ENCODE data around the gene RIMS1. TPM values are rescaled to one million over a fixed set of nuclear protein-coding genes. Genes with fewer than 3 reads are reported as not detected.

Gene RIMS1
- total RNA-seq, 4 donors from 2014 or later = 0.54 to 5.0 TPM; not detected in 2

GRCh38 chr6:72425003-72425681, 538.8 kb downstream of the RIMS1 start:
- H3K4me1 ChIP-seq = no peaks in the 10 kb centered on the region
- DNase-seq = no peak
- TF ChIP-seq CTCF (IDR thresholded peaks at IDR 0.05) = no peak
- no peak for TF ChIP-seq POLR2A (IDR thresholded peaks at IDR 0.05)
- no peaks in the 10 kb centered on the region for H3K9me3 ChIP-seq
- H3K27ac ChIP-seq = no peak overlapping the region
- no peaks in the 10 kb centered on the region for H3K36me3 ChIP-seq
- no peak overlapping the region for H3K4me3 ChIP-seq
- no peaks in the 10 kb centered on the region for H3K27me3 ChIP-seq

GRCh38 chr6:72440611-72441010, 554.3 kb downstream of the RIMS1 start:
- Histone ChIP-seq H3K4me1 (no peaks in the 10 kb centered on the region), H3K27ac (no peak overlapping the region), H3K9me3 (no peaks in the 10 kb centered on the region), H3K36me3 (no peaks in the 10 kb centered on the region), H3K27me3 (no peaks in the 10 kb centered on the region), H3K4me3 (no peak overlapping the region)
- no peak for DNase-seq
- TF ChIP-seq POLR2A (IDR thresholded peaks at IDR 0.05) = no peak
- no peak for TF ChIP-seq CTCF (IDR thresholded peaks at IDR 0.05)

DNA sequence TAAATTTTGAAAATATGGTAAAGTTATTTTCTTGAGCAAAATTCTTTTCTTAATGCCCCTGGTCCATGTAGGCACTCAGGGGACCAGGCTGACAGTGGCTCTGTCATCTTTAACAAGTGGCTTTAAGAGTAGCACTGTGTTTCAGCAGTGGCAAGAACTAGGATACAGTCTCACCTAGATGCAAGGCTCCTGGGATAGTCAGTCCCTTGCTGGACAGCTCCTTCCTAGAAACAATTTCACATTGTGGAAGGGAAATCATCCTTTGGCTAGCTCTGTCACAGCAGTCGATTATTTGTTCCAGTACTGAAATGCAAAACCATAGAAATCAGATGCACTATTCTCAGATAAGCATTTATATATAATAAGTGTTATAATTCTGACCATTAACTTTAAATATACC, 560.1 kb downstream of the RIMS1 start:
- H3K9me3 ChIP-seq = no peaks in the 10 kb centered on the region
- TF ChIP-seq POLR2A (IDR thresholded peaks at IDR 0.05) = no peak

More for the DNA sequence above, 560.1 kb downstream of the RIMS1 start:
- Histone ChIP-seq H3K36me3 (no peaks in the 10 kb centered on the region), H3K4me1 (no peaks in the 10 kb centered on the region), H3K4me3 (no peak overlapping the region), H3K27ac (no peak overlapping the region), H3K27me3 (no peaks in the 10 kb centered on the region)
- no peak for DNase-seq
